Measurements from ENCODE around the gene TMEM50B.

TMEM50B gene

GRCh38 chr21:33425825-33426224 lies 53.9 kb downstream of the TMEM50B start:
- DNase-seq (ENCODE audit: extremely low read depth, insufficient read length) = no peak
- H3K27me3 ChIP-seq (replicated peaks; ENCODE audit: control insufficient read depth, insufficient read depth, low read length) = no peaks in the 10 kb centered on the region
- H3K36me3 ChIP-seq (ENCODE audit: control insufficient read depth, insufficient read depth, low read length) = peaks cover 40% of the 10 kb centered on the region
- TF ChIP-seq CTCF (IDR thresholded peaks at IDR 0.05; ENCODE audit: insufficient read depth, low read length, poor library complexity, severe bottlenecking) = no peak
- no peak overlapping the region for H3K4me3 ChIP-seq (replicated peaks; ENCODE audit: low read depth, low read length)

- no peaks in the 10 kb centered on the region for H3K27me3 ChIP-seq (replicated peaks; ENCODE audit: control insufficient read depth, insufficient read depth, low read length)
- H3K4me3 ChIP-seq (replicated peaks; ENCODE audit: low read depth, low read length) = no peak overlapping the region
- no peak for TF ChIP-seq CTCF (IDR thresholded peaks at IDR 0.05; ENCODE audit: insufficient read depth, low read length, poor library complexity, severe bottlenecking)
- DNase-seq (ENCODE audit: extremely low read depth, insufficient read length) = no peak
- H3K36me3 ChIP-seq (ENCODE audit: control insufficient read depth, insufficient read depth, low read length) = peaks cover 41% of the 10 kb centered on the region
Measured at GRCh38 chr21:33424214-33424613, 55.6 kb downstream of the TMEM50B start.

GRCh38 chr21:33421713-33422393 lies 57.9 kb downstream of the TMEM50B start:
- no peak for TF ChIP-seq CTCF (IDR thresholded peaks at IDR 0.05; ENCODE audit: insufficient read depth, low read length, poor library complexity, severe bottlenecking)
- Histone ChIP-seq H3K4me3 (replicated peaks; ENCODE audit: low read depth, low read length) (no peak overlapping the region), H3K27me3 (replicated peaks; ENCODE audit: control insufficient read depth, insufficient read depth, low read length) (no peaks in the 10 kb centered on the region), H3K36me3 (ENCODE audit: control insufficient read depth, insufficient read depth, low read length) (peaks cover 30% of the 10 kb centered on the region)
- DNase-seq (ENCODE audit: extremely low read depth, insufficient read length) = no peak

GRCh38 chr21:33419538-33420123 lies 60.1 kb downstream of the TMEM50B start:
- no peak overlapping the region for H3K4me3 ChIP-seq (replicated peaks; ENCODE audit: low read depth, low read length)
- H3K36me3 ChIP-seq (ENCODE audit: control insufficient read depth, insufficient read depth, low read length) = peaks cover 26% of the 10 kb centered on the region
- H3K27me3 ChIP-seq (replicated peaks; ENCODE audit: control insufficient read depth, insufficient read depth, low read length) = no peaks in the 10 kb centered on the region
- no peak for TF ChIP-seq CTCF (IDR thresholded peaks at IDR 0.05; ENCODE audit: insufficient read depth, low read length, poor library complexity, severe bottlenecking)
- DNase-seq (ENCODE audit: extremely low read depth, insufficient read length) = no peak

GRCh38 chr21:33418691-33419090 lies 61.1 kb downstream of the TMEM50B start:
- H3K27me3 ChIP-seq (replicated peaks; ENCODE audit: control insufficient read depth, insufficient read depth, low read length) = no peaks in the 10 kb centered on the region
- DNase-seq (ENCODE audit: extremely low read depth, insufficient read length) = no peak
- TF ChIP-seq CTCF (IDR thresholded peaks at IDR 0.05; ENCODE audit: insufficient read depth, low read length, poor library complexity, severe bottlenecking) = no peak
- H3K36me3 ChIP-seq (ENCODE audit: control insufficient read depth, insufficient read depth, low read length) = peaks cover 26% of the 10 kb centered on the region
- no peak overlapping the region for H3K4me3 ChIP-seq (replicated peaks; ENCODE audit: low read depth, low read length)

All from GM06990 (cell line).